ENCODE data around the gene WNT3.

DNA sequence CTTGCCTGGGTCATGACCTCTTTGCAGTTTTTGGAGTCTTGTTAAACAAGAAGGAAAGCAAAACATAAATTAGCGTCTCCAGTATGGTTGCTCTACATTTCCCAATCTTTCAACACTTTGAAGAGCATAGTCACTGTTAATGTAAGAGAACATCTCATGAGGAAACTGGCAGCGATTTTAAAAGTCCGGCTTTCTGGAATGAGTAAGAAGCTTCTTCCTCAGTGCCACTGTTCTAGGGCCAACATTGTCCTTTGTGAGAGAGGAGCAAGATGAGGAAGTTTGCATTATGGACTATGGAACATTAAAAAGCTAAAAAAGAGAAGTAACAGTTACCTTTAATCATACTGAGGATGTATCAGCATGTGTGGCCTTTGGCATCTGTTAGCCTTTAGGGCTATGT, 73.1 kb downstream of the WNT3 start:
- no peak for TF ChIP-seq YY1 (IDR thresholded peaks at IDR 0.05; ENCODE audit: low read depth)
- no peak for TF ChIP-seq EP300 (IDR thresholded peaks at IDR 0.05; ENCODE audit: borderline replicate concordance)

All from Ishikawa (cell line).